HEK293 (cell line): ENCODE results near the gene IL17RC.
A peak's percentile ranks its signal among the peaks of the same experiment; 100 is the strongest.

ENCODE experiments used
- CTCF ChIA-PET: fragments of 350-600 bp; formaldehyde crosslinking; extraction: SDS; loops from one replicate; lab custom pipeline; 2021; ENCODE audit warnings: antibody characterized with exemption; lab: Yijun Ruan, JAX
- POLR2A ChIA-PET: fragments of 300-600 bp; formaldehyde crosslinking; extraction: SDS; loops from one replicate; lab custom pipeline; 2020; ENCODE audit warnings: antibody characterized with exemption, inconsistent platforms; lab: Yijun Ruan, JAX
- H3K27ac ChIP-seq: fragments of 200-500 bp; sonication (Bioruptor generic); 2 replicates; pipeline ENCODE4 v1.5.1; 2014; ENCODE audit warnings: low read depth, low read length, control low read depth, inconsistent platforms; ENCODE audit errors: extremely low read depth
- H3K36me3 ChIP-seq, 2 experiments: fragments of 200-500 bp in 1 of 2; sonication (Bioruptor generic) in 1 of 2; 1 replicate in 1 of 2; 2 replicates in 1 of 2; pipeline ENCODE4 v1.5.1; 2014 to 2017; ENCODE audit warnings: inconsistent platforms in 2 of 2, low read length in 2 of 2; ENCODE audit not compliant: control insufficient read depth in 2 of 2, insufficient read depth in 1 of 2
- H3K4me1 ChIP-seq: fragments of 200-500 bp; sonication (Bioruptor generic); 2 replicates; pipeline ENCODE4 v1.5.1; 2014; ENCODE audit warnings: mild to moderate bottlenecking, low read length, inconsistent platforms; ENCODE audit not compliant: control insufficient read depth, insufficient read depth
- H3K4me3 ChIP-seq: 2 replicates; pipeline ENCODE4 v1.5.1; 2011; ENCODE audit warnings: low read depth, mild to moderate bottlenecking, control low read depth, low read length, moderate library complexity
- H3K9me3 ChIP-seq: fragments of 200-500 bp; sonication (Bioruptor generic); 2 replicates; pipeline ENCODE4 v1.5.1; 2014; ENCODE audit warnings: low read depth, low read length, inconsistent platforms; ENCODE audit not compliant: control insufficient read depth, insufficient read depth
- EGR2 ChIP-seq: fragments of 450-650 bp; formaldehyde crosslinking; IDR thresholded peaks from 2 replicates; pipeline ENCODE4 v1.5.1; 2016; ENCODE audit warnings: low read depth, missing biosample characterization, missing genetic modification characterization
- FEZF1 ChIP-seq: fragments of 450-650 bp; formaldehyde crosslinking; IDR thresholded peaks from 2 replicates; pipeline ENCODE4 v1.5.1; 2016; ENCODE audit warnings: missing biosample characterization, missing genetic modification characterization
- PBX3 ChIP-seq: sonication (generic); formaldehyde crosslinking; IDR thresholded peaks from 2 replicates; pipeline ENCODE4 v1.8.1; 2022; ENCODE audit warnings: mild to moderate bottlenecking, moderate library complexity, missing genetic modification reagents
- SCRT1 ChIP-seq: fragments of 450-650 bp; formaldehyde crosslinking; IDR thresholded peaks from 2 replicates; pipeline ENCODE4 v1.5.1; 2016; ENCODE audit warnings: missing biosample characterization, missing genetic modification characterization, borderline replicate concordance
- SP2 ChIP-seq: fragments of 450-650 bp; formaldehyde crosslinking; IDR thresholded peaks from 2 replicates; pipeline ENCODE4 v1.5.1; 2016; ENCODE audit warnings: missing biosample characterization, missing genetic modification characterization
- YY2 ChIP-seq: fragments of 450-650 bp; formaldehyde crosslinking; IDR thresholded peaks from 2 replicates; pipeline ENCODE4 v1.5.1; 2016; ENCODE audit warnings: missing biosample characterization, missing genetic modification characterization
- ZBTB20 ChIP-seq: fragments of 450-650 bp; formaldehyde crosslinking; IDR thresholded peaks from 2 replicates; pipeline ENCODE4 v1.5.1; 2016; ENCODE audit warnings: missing biosample characterization, missing genetic modification characterization
- ZEB2 ChIP-seq: fragments of 450-650 bp; formaldehyde crosslinking; IDR thresholded peaks from 2 replicates; pipeline ENCODE4 v1.5.1; 2016; ENCODE audit warnings: missing biosample characterization, missing genetic modification characterization
- ZNF26 ChIP-seq: fragments of 450-650 bp; formaldehyde crosslinking; IDR thresholded peaks from 2 replicates; pipeline ENCODE4 v1.5.1; 2016; ENCODE audit warnings: missing biosample characterization, missing genetic modification characterization
- ZNF366 ChIP-seq: fragments of 450-650 bp; formaldehyde crosslinking; conservative IDR thresholded peaks from 2 replicates; pipeline ENCODE4 v1.5.1; 2016; ENCODE audit warnings: missing biosample characterization, missing genetic modification characterization
- ZNF423 ChIP-seq: fragments of 450-650 bp; formaldehyde crosslinking; IDR thresholded peaks from 2 replicates; pipeline ENCODE4 v1.5.1; 2016; ENCODE audit warnings: missing biosample characterization, missing genetic modification characterization
- ZNF596 ChIP-seq: fragments of 450-650 bp; IDR thresholded peaks from 2 replicates; pipeline ENCODE4 v1.5.0; 2018; ENCODE audit warnings: missing biosample characterization, mild to moderate bottlenecking, missing genetic modification characterization, moderate library complexity
- ZNF629 ChIP-seq: fragments of 450-650 bp; formaldehyde crosslinking; IDR thresholded peaks from 2 replicates; pipeline ENCODE4 v1.5.1; 2017; ENCODE audit warnings: missing biosample characterization, missing genetic modification characterization
- ZSCAN30 ChIP-seq: fragments of 450-650 bp; IDR thresholded peaks from 2 replicates; pipeline ENCODE4 v1.5.1; 2018; ENCODE audit warnings: missing biosample characterization, mild to moderate bottlenecking, missing genetic modification characterization, moderate library complexity
- TF ChIP-seq, protein P1 (sequence below): fragments of 450-650 bp; formaldehyde crosslinking; IDR thresholded peaks from 2 replicates; pipeline ENCODE4 v1.5.1; 2016; ENCODE audit warnings: missing biosample characterization, missing genetic modification characterization
- TF ChIP-seq, protein P2 (sequence below): fragments of 450-650 bp; formaldehyde crosslinking; IDR thresholded peaks from 2 replicates; pipeline ENCODE4 v1.5.1; 2016; ENCODE audit warnings: missing biosample characterization, missing genetic modification characterization
- TF ChIP-seq, protein P3 (sequence below): fragments of 450-650 bp; formaldehyde crosslinking; optimal IDR thresholded peaks from 2 replicates; pipeline ENCODE3; 2016; ENCODE audit warnings: missing biosample characterization, mild to moderate bottlenecking, missing genetic modification characterization
- TF ChIP-seq, protein P4 (sequence below): fragments of 450-650 bp; IDR thresholded peaks from 2 replicates; pipeline ENCODE4 v1.5.1; 2018; ENCODE audit warnings: missing biosample characterization, missing genetic modification characterization

IL17RC gene

DNA sequence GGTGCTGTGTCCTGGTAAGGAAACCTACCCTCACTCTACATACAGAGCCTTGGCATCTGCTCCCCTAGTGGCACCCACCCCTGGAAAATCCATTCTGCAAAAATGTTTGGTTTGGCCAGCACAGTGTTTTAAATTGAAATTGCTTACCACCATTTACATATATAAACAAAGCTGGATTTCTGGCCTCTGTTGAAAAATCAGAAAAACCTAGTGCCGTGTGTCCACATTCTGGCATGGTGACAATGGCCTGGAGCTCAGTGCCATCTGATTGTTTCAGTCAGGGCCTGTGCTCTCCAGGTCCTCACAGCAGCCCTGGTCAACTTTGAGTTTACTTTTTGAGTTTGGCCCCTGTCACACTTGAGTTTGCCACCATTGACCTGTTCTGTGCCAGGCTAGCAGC is 2.9 kb upstream of the IL17RC start:
- Histone ChIP-seq H3K4me1 (peaks cover 19% of the 10 kb centered on the region), H3K4me3 (no peak overlapping the region), H3K36me3 (no peaks in the 10 kb centered on the region)
- ChIA-PET POLR2A (interaction anchor here (0.6 kb wide), 2 partner anchors 12 to 750 kb away, joined by 4 to 8 read pairs; no protein-coding TSS in a partner anchor), CTCF (interaction anchor here (1.1 kb wide), 1 partner anchor 59 kb away, joined by 3 read pairs; no protein-coding TSS in a partner anchor)
- TF ChIP-seq, protein P1, sequence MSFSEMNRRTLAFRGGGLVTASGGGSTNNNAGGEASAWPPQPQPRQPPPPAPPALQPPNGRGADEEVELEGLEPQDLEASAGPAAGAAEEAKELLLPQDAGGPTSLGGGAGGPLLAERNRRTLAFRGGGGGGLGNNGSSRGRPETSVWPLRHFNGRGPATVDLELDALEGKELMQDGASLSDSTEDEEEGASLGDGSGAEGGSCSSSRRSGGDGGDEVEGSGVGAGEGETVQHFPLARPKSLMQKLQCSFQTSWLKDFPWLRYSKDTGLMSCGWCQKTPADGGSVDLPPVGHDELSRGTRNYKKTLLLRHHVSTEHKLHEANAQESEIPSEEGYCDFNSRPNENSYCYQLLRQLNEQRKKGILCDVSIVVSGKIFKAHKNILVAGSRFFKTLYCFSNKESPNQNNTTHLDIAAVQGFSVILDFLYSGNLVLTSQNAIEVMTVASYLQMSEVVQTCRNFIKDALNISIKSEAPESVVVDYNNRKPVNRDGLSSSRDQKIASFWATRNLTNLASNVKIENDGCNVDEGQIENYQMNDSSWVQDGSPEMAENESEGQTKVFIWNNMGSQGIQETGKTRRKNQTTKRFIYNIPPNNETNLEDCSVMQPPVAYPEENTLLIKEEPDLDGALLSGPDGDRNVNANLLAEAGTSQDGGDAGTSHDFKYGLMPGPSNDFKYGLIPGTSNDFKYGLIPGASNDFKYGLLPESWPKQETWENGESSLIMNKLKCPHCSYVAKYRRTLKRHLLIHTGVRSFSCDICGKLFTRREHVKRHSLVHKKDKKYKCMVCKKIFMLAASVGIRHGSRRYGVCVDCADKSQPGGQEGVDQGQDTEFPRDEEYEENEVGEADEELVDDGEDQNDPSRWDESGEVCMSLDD, result no peak
- TF ChIP-seq FEZF1 (tag by site-specific recombination) (no peak), ZNF26 (no peak)
- TF ChIP-seq, all 188 proteins: peak for 0
- Histone ChIP-seq H3K9me3 (no peaks in the 10 kb centered on the region), H3K27ac (no peak overlapping the region)

- POLR2A ChIA-PET, result interaction anchor here (0.6 kb wide), 2 partner anchors 13 to 751 kb away, joined by 4 to 8 read pairs; no protein-coding TSS in a partner anchor
- no peaks in the 10 kb centered on the region for H3K9me3 ChIP-seq
- no peak overlapping the region for H3K27ac ChIP-seq
- CTCF ChIA-PET, result no interaction called here
- peak; percentile 49; the same call in 1 of the 2 replicates for TF ChIP-seq ZEB2
- no peak for TF ChIP-seq ZNF366 (tag by site-specific recombination)
- TF ChIP-seq, all 188 proteins: peak for 1
- Histone ChIP-seq H3K4me3 (no peak overlapping the region), H3K4me1 (peaks cover 19% of the 10 kb centered on the region), H3K36me3 (no peaks in the 10 kb centered on the region)
These were observed 2.2 kb upstream of the IL17RC start for GRCh38 chr3:9914559-9915253.

- Histone ChIP-seq H3K9me3 (no peaks in the 10 kb centered on the region), H3K4me3 (peak overlapping the region; percentile 4), H3K4me1 (peaks cover 19% of the 10 kb centered on the region), H3K27ac (peak overlapping the region; percentile 54; the same call in 1 of the 2 replicates), H3K36me3 (no peaks in the 10 kb centered on the region)
- ChIA-PET CTCF (interaction anchor here (0.7 to 0.9 kb wide), 2 partner anchors 22 to 67 kb away, joined by 3 read pairs; no protein-coding TSS in a partner anchor), POLR2A (interaction anchor here (1.4 to 2.6 kb wide), 7 partner anchors 11 to 31 kb away, joined by 4 to 23 read pairs (median 6); partner anchors contain the start of genes CRELD1, IL17RE and JAGN1)
- TF ChIP-seq, protein P2, sequence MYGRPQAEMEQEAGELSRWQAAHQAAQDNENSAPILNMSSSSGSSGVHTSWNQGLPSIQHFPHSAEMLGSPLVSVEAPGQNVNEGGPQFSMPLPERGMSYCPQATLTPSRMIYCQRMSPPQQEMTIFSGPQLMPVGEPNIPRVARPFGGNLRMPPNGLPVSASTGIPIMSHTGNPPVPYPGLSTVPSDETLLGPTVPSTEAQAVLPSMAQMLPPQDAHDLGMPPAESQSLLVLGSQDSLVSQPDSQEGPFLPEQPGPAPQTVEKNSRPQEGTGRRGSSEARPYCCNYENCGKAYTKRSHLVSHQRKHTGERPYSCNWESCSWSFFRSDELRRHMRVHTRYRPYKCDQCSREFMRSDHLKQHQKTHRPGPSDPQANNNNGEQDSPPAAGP (tag by site-specific recombination), result no peak
- no peak for TF ChIP-seq SCRT1 (tag by site-specific recombination)
- 0 out of 2 replicates have a peak, but pooled peaks have one; percentile 50 for TF ChIP-seq ZNF423 (tag by site-specific recombination)
- TF ChIP-seq, protein P3, sequence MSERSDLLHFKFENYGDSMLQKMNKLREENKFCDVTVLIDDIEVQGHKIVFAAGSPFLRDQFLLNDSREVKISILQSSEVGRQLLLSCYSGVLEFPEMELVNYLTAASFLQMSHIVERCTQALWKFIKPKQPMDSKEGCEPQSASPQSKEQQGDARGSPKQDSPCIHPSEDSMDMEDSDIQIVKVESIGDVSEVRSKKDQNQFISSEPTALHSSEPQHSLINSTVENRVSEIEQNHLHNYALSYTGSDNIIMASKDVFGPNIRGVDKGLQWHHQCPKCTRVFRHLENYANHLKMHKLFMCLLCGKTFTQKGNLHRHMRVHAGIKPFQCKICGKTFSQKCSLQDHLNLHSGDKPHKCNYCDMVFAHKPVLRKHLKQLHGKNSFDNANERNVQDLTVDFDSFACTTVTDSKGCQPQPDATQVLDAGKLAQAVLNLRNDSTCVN (tag by site-specific recombination), result peak; percentile 28
- no peak for TF ChIP-seq YY2 (tag by site-specific recombination)
- TF ChIP-seq, protein P4, sequence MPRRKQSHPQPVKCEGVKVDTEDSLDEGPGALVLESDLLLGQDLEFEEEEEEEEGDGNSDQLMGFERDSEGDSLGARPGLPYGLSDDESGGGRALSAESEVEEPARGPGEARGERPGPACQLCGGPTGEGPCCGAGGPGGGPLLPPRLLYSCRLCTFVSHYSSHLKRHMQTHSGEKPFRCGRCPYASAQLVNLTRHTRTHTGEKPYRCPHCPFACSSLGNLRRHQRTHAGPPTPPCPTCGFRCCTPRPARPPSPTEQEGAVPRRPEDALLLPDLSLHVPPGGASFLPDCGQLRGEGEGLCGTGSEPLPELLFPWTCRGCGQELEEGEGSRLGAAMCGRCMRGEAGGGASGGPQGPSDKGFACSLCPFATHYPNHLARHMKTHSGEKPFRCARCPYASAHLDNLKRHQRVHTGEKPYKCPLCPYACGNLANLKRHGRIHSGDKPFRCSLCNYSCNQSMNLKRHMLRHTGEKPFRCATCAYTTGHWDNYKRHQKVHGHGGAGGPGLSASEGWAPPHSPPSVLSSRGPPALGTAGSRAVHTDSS, result 0 out of 2 replicates have a peak, but pooled peaks have one; percentile 17
- no peak for TF ChIP-seq ZNF629 (tag by site-specific recombination)
- peak; percentile 99 for TF ChIP-seq ZBTB20 (tag by site-specific recombination)
- no peak for TF ChIP-seq ZSCAN30 (tag by site-specific recombination)
- peak; percentile 64 for TF ChIP-seq SP2 (tag by site-specific recombination)
- TF ChIP-seq PBX3 (CRISPR knock-in tag), result peak; percentile 49; the same call in 1 of the 2 replicates
- 0 out of 2 replicates have a peak, but pooled peaks have one; percentile 23 for TF ChIP-seq EGR2 (tag by site-specific recombination)
- TF ChIP-seq ZNF596 (tag by site-specific recombination), result no peak
These were observed 1.4 kb upstream of the IL17RC start for GRCh38 chr3:9915254-9916141.
